SKM-1 (cell line): Measurements from ENCODE around the gene ISL2.

Experiments
- DNase-seq: peaks from one replicate; lab custom pipeline; 2025; ENCODE audit not compliant: unreplicated experiment; lab: John Stamatoyannopoulos, UW

ISL2 gene

DNA sequence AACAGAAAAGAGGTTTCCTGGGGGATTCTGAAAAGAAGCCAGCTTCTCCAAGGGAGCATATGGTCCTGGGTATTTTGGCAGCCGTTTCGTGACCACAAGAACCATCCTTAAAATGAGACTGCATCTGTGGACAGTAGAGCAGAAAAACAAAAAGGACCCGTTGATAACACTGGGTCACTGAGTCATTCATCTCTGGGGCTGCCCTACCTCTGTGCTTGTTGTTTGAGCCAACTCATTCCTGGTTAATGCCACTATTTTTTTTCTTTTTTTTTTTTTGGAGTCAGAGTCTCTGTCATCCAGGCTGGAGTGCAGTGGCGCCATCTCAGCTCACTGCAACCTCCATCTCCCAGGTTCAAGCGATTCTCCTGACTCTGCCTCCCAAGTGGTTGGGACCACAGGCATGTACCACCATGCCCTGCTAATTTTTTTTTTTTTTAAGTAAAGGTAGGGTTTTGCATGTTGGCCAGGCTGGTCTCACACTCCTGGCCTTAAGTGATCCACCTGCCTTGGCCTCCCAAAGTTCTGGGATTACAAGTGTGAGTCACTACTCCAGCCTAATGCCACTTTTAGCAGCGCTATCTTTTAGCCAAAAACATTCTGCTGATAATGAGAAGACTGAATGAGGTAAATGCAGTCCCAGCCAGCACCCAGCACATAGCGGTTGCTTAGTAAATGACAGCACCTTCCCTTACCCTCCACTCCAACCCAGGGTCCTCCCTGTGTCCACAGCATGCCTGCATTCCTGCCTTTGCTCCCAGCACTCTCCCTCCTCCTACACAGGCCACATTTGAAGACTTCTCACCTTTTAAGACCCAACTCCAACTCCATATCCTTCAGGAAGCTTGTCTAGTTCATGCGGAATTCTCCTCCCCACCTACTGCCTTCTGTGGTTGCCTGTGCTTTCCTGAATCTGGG lies 9.1 kb upstream of the ISL2 start:
- no peak for DNase-seq

- DNase-seq: no peak
These were observed 8.4 kb upstream of the ISL2 start for GRCh38 chr15:76328106-76328696.

GRCh38 chr15:76328958-76329357 lies 7.6 kb upstream of the ISL2 start:
- no peak for DNase-seq

- DNase-seq: no peak
These were observed 6.4 kb upstream of the ISL2 start for GRCh38 chr15:76330080-76330680.

DNA sequence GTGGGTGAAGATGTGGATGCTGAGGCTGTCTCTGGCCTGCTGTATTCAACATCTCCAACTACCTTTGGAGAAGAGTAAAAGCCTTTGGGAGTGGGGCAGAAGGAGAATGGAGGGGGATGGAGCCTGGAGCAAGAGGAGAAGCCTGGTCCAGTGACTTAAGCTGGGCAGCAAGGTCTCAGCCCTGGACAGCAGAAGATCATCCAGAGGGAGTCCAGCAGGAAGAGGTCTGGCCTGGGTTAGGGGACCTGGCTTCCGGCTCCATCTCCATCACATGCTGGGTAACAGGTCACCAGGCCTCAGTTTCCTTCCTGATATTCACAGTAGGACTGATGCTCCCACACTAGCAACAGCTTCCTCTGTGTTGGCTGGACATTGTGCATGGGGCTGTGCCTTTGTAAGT lies 3.8 kb upstream of the ISL2 start:
- DNase-seq: no peak

DNA sequence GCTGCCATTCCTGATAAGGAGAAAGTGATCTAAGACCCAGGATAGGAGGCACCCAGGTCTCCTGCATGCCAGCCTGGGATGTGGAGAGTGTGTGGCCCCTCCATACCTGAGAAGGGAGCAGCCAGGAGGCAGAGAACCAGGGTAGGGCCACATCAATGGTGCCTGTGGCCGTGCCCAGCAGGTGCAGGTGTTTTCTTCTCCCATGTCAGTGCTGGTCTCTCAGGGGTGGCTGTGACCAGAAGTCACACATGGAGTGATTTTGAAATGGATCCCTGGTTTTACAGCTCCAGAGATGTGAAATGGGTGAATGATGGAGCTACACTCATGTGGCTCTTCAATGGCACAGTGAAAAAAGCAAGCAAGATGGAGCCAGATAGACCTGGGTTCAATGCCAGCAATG lies 3.3 kb upstream of the ISL2 start:
- no peak for DNase-seq

DNA sequence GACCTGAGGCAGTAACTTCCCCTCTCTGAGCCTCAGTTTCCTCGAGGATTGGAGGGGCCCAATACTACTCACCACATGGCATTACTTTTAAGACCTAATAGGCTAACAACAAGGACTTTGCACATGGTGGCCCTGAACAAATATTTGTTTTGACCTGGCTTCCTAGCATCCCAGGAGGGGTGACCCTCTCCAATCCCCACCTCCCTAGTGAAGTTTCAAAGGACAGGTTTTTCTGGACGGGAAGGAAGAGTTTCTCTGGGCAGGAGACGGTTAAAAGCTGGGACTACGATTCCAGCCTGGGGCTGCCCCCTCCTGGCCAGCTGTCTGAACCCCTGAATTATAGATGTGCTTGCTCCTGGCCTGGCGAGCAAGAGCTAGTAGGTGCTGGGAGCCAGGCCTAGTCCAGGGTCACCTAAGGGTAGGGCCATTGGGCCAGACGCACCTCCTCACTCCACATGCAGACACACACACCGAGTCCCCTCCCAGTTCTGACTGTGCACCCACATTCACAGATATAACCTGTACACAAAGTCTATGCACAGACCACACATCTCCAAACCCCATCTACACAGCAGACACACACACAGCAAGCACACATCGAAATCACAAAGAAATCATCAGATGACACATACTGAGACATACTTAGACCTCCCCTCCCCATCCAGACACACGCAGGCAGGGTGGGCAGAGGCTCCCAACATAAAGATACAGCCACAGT lies 2.7 kb upstream of the ISL2 start:
- no peak for DNase-seq

GRCh38 chr15:76334438-76335306 lies 1.9 kb upstream of the ISL2 start:
- no peak for DNase-seq

DNA sequence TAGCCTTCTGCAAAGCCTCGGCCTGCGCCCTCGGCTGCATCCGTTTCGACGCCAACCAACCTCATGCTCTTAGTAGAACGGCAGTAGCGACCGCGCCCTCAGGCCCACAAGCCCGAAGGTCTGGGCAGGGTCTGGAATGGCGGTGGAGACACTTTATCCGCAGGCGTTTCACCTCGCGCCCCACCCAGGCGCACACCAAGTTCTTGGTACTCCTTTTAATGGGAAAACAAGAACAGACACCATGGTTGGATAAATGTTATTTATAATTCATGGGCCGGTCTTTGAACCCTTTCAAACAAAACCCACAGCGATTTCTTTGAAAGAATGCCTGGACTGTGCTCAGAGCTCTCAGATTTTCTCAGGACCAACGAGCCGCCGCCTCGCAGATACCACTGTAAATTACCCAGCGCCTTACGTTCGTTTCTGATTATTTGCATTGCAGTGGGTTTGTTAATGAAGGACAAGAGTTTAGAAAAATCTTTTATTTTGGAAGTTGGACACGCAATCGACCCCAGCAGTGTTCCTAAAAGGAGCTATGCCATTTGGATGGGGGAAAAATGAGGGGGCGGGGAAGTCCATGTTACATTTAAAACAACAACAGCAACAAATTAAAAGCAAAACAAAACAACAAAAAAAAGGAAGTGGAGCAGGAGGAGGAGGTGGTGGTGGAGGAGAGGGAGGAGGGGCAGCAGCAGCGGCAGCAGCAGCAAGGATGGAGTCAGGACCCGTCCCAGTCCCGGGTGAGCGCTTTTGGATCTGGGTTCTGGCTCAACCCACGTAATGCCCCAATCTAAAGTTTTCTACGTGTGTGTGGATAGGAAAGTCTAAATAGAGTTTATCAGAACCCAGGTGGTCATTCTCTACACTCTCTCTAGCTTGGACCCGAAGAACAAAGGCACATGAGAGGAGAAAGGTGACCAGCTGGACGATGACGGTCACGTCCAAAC lies 993 bp upstream of the ISL2 start:
- DNase-seq: no peak

DNA sequence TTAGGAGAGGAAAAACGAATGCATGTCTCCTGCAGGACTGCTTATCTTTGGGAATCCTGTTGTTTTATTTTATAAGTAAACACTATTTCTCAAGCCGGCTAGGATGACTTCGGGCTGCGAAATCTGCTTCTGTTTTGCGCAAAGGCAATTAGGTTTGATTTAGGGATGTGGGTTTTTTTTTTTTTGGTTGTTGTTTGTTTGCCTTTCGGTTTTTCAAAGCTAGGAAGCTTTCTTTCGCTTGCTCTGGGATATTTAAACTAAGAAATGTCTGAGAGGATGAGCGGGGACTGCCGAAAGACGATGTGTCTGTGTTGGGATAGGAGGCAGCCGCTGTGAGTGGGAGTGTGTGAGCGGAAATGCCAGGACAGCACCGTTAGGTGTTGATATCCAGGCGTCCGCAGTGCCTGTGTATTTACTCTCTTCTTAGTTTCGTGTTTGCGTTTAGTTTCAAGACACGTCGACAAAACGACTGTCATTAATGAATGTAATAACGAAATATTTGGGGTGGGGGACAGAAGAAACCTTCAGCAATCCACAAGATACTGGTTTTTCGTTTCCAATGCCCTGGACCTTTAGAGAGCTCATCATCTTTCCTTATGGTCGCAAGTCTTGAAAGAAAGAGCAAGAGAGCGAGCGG lies 604 bp downstream of the ISL2 start:
- DNase-seq: no peak

DNA sequence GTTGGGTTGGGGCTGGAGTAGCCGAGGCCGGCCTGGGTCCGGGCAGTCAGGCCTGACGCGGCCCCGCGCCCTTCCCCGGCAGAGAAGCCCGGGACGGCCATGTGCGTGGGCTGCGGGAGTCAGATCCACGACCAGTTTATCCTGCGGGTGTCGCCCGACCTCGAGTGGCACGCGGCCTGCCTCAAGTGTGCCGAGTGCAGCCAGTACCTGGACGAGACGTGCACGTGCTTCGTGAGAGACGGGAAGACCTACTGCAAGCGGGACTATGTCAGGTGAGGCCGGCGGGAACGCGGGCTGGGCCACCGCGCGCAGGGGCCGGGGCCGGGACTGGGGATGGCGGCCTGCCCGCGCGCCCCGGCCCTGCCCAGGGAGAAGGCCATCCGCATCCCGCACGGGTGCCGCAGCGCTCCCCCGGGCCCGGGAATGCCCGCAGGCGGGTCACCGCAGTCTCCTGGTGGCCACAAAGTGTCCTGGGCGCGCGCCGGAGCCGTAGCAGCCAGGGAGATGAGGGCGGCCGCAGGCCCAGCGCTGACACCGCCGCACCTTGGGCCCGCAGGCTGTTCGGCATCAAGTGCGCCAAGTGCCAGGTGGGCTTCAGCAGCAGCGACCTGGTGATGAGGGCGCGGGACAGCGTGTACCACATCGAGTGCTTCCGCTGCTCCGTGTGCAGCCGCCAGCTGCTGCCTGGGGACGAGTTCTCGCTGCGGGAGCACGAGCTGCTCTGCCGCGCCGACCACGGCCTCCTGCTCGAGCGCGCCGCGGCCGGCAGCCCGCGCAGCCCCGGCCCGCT lies 1.3 kb downstream of the ISL2 start:
- DNase-seq: no peak

DNA sequence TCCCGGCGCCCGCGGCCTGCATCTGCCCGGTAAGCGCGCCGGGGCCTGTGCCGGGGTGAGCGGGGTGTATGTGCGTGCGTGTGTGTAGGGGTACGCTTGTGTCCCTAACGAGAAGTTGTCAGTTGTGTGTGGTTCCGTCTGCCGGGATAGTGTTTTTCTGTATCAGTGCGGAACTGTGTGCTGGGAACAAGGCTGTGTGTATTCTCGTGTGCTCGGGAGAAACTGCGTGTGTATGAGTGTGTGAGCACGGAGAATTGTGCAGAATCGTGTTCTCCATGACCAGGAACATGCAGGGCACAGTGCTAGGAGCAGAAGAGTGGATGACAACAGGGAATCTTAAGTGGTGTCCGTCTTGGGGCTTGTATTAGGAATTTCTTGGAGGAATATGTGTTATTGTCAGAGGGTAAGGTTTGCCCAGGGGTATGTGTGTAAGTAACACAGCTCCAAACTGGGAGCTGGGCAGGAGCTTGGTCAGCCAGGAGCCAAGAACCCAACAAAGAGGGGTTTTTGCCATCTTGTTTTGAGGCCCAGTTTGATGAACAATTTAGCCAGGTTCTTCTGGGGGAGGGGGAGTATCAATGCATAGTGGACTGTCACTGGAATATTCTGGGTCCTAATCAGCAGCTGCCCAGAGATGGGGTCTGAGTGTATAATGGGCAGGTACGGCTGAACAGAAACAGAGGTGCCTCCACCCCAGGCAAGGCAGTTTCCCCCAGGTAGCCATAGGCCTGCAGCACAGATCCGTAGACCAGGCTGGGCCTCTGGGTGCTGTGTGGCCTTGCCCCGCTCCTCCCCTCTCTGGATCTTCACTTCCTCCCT lies 2.1 kb downstream of the ISL2 start:
- DNase-seq: no peak

DNA sequence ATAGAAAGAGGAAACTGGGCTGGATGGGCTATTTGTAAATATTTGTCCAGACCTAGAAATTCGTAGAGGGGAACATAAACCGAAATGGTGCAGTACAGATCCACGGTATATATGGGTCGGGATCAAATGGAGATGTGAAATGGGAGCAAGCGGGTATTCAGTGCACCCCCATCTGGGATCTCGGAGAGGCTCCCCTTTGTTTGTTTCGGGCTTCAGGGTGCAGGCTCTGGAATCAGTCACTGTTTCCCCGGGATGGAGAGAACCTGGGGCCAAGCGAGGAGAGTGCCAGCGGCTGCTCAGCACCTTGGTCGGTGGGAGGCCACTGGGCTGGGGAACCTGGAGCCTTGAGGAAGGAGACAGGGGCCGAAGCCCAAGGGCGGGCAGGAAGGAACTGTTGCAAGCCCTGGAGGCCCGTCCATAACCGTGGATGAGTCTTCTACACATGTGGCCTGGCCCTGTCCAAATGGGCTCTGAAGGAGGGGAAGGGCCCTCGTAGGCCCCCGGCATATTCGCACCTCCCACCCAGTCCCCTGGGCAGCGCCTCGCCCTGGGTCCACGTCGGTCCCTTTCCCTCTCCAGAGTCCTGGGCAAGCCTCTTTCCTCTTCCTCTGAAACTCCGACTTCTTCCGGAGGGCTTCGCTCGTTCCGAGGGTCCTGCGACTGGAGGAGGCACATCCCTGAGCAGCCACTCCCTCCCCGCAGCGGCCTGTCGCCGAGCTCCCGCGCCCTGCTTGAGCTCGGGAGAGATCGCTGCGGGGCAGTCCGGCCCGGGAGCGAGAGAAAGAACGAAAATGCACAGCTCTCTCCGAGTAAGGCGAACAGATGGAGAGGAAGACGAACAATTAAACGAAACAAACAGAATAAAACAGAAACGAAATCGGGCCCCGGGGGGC lies 3.0 kb downstream of the ISL2 start:
- DNase-seq: no peak

- DNase-seq: no peak
These were observed 3.7 kb downstream of the ISL2 start for GRCh38 chr15:76340198-76340802.

DNA sequence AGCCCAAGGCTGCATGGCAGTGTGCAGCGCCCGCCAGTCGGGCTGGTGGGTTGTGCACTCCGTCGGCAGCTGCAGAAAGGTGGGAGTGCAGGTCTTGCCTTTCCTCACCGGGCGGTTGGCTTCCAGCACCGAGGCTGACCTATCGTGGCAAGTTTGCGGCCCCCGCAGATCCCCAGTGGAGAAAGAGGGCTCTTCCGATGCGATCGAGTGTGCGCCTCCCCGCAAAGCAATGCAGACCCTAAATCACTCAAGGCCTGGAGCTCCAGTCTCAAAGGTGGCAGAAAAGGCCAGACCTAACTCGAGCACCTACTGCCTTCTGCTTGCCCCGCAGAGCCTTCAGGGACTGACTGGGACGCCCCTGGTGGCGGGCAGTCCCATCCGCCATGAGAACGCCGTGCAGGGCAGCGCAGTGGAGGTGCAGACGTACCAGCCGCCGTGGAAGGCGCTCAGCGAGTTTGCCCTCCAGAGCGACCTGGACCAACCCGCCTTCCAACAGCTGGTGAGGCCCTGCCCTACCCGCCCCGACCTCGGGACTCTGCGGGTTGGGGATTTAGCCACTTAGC lies 4.3 kb downstream of the ISL2 start:
- DNase-seq: no peak
